Anterior cingulate cortex (tissue), 58 donors: ENCODE measurements around the gene CEP85.
A peak's percentile ranks its signal among the peaks of the same experiment; 100 is the strongest.
"Not testable (repeated sequence)": the region's sequence is repeated elsewhere in the genome, so short reads cannot be mapped to it uniquely, and the experiment has no call there.

Experiments used
- DNase-seq, 58 donors: peaks; one replicate each; lab custom pipeline; 2025; lab: John Stamatoyannopoulos, UW

Gene CEP85

GRCh38 chr1:26307363-26307781 lies 73.4 kb downstream of the CEP85 start:
- no peak for DNase-seq

- not testable (repeated sequence) for DNase-seq
Measured at GRCh38 chr1:26307966-26308899, 74.2 kb downstream of the CEP85 start.

GRCh38 chr1:26314501-26314900 lies 80.5 kb downstream of the CEP85 start:
- no peak for DNase-seq

DNA sequence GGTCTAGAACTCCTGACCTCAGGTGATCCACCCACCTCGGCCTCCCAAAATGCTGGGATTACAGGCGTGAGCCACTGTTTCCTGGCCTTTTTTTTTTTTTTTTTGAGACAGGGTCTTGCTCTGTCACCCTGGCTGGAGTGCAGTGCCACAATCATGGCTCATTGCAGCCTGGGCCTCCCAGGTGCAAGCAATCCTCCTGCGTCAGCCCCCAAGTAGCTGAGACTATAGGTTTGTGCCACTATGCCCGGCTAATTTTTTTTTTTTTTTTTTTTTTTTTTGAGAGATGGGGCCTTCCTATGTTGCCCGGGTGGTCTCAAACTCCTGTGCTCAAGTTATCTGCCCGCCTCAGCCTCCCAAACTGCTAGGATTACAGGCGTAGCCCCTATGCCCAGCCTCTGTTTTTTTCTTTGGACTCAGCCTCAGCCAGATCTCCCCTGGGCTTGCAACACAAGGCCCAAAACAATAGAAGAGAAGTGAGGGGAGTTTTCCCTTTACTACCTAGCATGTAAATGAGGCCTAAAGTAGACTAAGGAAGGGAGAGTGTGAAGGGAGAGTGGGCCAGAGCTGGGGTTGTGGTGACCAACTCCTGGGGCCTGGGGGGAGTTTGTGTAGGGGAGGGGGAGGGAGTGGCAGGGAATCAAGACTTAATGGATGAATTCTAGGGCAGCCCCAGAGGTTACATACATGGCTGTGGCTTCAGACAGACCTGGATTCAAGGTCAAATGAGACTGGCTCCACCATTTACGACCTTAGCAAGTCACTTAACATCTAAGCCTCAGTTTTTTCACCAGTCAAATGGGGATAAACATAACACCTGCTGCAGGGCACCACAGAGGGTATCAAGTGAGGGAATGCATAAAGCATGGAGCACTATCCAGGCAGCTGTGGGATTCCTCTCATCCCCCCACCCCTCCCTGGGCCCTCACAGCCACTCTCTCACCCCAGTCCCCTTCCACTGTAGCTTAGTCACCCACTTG lies 82.2 kb downstream of the CEP85 start:
- DNase-seq = no peak

DNA sequence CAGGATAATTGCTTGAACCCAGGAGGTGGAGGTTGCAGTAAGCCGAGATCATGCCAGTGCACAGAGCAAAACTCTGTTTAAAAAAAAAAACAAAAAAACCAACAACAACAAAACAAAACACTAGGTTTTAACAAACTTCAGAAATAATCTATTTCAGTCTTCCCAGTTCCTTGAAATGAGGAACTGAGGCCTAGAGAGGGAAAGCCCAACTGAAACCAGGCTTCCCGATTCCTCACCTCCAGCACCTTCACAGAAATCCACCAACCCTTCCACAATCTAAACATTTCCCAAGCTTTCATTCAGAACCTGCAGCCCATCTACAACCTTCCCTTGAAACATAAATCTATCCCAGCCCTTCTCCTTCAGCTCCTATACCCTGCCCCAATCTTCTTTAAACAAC lies 83.1 kb downstream of the CEP85 start:
- no peak for DNase-seq

- no peak for DNase-seq
Measured at GRCh38 chr1:26317612-26318337, 83.8 kb downstream of the CEP85 start, which contains the start of gene CD52. Gene CD52 (plus strand): TSS chr1:26317958. CDS start chr1:26318018, 60 bp downstream.

- DNase-seq = peak in 7 of 58 donors; percentile 1 to 40 (median 5)
Measured at GRCh38 chr1:26318338-26319064, 84.5 kb downstream of the CEP85 start.

DNA sequence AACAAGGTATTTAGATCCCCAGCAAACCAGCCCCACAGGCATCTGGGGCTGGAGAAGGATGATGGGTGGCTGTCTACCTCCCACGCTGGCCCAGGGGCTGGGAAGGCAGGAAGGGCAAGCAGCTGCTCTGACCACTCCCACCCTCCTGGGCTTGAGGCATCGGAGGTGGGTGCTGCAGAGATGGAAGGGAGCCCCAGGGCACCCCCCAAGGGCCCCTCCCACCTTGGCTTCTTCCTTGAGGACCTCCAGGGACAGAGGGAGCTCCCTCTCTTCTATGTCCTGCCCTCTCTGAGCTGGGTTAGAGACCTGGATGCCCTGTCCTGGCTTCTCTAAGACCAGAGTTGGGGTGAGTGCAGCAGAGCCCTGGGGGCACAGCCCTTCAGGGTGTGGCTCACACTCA lies 86.9 kb downstream of the CEP85 start:
- DNase-seq = no peak

DNA sequence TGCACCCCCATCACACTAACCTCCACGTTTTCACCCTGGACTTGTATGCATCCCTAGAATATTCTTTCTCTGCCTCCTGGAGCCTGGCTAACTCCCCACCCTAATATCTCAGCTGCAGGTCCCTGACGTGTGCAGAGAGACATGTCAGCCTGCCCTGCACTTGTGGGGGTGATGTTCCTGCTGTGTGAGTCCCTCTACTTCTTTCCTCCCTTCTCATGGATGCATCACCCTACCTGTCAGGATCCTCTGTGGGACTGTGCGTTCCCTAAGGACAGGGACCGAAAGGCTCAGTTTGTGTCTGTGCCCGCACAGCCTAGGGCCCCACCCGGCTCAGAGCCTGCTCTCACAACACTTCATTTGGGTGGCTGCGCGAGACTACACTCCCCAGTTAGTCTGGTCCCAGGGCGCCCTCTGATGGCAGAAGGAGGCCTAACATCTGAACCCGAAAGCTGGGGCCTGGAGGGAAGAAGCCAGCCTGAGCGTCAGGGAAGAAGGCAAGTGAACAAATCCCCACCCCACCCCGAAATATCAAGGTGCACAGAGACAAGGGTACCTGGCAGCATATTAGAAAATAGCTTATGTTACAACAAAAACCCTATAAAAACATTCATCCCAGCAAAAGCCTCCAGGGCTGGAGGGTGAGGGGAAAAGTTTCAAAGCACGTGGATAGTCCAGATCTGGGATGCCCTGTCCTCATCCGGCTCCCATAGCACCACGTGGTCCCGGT lies 87.5 kb downstream of the CEP85 start:
- peak in 57 of 58 donors; percentile 38 to 94 (median 79) for DNase-seq

GRCh38 chr1:26322042-26322331 lies 88.0 kb downstream of the CEP85 start:
- DNase-seq = no peak

DNA sequence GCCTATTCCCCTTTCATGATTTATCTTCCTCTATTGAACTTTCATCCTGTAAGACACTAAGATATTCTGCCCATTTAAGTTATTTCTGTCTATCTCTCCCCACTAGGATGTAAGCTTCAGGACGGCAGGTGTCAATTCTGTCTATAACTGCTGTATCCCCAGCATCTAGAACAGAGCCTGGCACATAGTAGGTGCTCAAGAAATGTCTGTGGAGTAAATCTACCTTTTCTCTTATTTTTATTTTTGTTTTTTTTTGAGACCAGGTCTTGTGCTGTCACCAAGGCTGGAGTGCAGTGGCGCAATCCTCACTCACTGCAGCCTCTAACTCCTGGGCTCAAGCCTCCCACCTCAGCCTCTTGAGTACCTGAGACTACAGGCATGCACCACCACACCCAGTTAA lies 89.4 kb downstream of the CEP85 start:
- DNase-seq = no peak

DNA sequence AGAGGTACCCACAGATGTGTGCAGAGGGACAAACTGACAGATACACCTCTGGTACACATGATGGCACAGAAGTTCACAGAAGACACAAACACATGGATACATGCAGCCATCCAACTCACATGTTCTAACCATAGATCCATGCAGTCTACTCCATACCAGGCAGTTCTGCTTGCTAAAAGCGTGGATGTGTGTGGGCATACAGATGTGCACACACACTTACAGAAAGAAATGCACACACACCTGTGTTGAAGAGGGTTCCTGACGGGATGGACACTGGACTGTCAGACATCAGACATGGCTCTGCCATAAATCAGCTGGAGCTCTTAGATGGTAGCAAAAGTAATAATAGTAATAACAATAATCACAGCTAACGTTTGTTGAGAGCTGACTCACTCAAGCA lies 90.5 kb downstream of the CEP85 start:
- DNase-seq = no peak

DNA sequence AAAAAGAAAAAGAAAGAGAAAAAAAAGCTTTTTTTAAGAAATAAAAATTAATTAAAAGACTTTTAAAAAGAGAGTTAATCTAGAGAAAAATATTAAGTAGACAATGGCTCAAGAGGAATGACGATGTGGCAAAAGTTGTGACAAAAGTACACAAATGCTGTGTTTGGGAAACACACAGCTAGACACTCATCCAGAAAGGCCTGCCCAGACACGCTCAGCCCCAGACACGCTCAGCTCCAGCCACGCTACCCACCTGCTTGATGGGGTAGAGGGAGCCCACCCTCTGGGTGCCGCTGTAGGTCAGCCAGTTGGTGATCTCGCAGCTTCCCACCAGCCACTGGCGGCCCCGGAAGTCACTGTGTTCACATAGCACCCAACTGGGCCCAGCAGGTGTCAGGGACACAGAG lies 94.0 kb downstream of the CEP85 start:
- DNase-seq = no peak
